Brain microvascular endothelial cell (primary cell): ENCODE data around the gene NLRC5.

ENCODE experiments used
- DNase-seq: peaks from one replicate; pipeline ENCODE4 v3.0.0-alpha.2; 2020
- H3K27ac ChIP-seq: fragments of 250-450 bp; sonication (Bioruptor Pico); 2 replicates; pipeline ENCODE4 v1.5.1; 2020; ENCODE audit warnings: mild to moderate bottlenecking, moderate library complexity
- H3K27me3 ChIP-seq: fragments of 250-450 bp; sonication (Bioruptor Pico); replicated peaks from 2 replicates; pipeline ENCODE4 v1.5.1; 2020; ENCODE audit warnings: mild to moderate bottlenecking
- H3K36me3 ChIP-seq: fragments of 250-450 bp; sonication (Bioruptor Pico); replicated peaks from 2 replicates; pipeline ENCODE4 v1.5.1; 2020; ENCODE audit warnings: mild to moderate bottlenecking
- H3K4me3 ChIP-seq: 2 replicates; pipeline ENCODE4 v1.5.1; 2011; ENCODE audit warnings: low read depth, mild to moderate bottlenecking, control low read depth, low read length, moderate library complexity
- in situ Hi-C: cut with HindIII; loops from 2 replicates; pipeline ENCODE4 v1.10.0; 2017; ENCODE audit warnings: low sequenced_read_pairs, low pct_ligation_motif_present
- TF ChIP-seq, protein P1 (sequence below): IDR thresholded peaks from 2 replicates; pipeline ENCODE4 v1.5.1; 2011; ENCODE audit warnings: low read depth, mild to moderate bottlenecking, moderate library complexity, low read length, control low read depth, inconsistent platforms; ENCODE audit errors: missing control alignments

The NLRC5 gene

GRCh38 chr16:57111420-57111819, 122.1 kb downstream of the NLRC5 start:
- Histone ChIP-seq H3K27me3 (no peaks in the 10 kb centered on the region), H3K27ac (no peak overlapping the region), H3K4me3 (no peak overlapping the region), H3K36me3 (no peaks in the 10 kb centered on the region)
- DNase-seq = no peak
- TF ChIP-seq, protein P1, sequence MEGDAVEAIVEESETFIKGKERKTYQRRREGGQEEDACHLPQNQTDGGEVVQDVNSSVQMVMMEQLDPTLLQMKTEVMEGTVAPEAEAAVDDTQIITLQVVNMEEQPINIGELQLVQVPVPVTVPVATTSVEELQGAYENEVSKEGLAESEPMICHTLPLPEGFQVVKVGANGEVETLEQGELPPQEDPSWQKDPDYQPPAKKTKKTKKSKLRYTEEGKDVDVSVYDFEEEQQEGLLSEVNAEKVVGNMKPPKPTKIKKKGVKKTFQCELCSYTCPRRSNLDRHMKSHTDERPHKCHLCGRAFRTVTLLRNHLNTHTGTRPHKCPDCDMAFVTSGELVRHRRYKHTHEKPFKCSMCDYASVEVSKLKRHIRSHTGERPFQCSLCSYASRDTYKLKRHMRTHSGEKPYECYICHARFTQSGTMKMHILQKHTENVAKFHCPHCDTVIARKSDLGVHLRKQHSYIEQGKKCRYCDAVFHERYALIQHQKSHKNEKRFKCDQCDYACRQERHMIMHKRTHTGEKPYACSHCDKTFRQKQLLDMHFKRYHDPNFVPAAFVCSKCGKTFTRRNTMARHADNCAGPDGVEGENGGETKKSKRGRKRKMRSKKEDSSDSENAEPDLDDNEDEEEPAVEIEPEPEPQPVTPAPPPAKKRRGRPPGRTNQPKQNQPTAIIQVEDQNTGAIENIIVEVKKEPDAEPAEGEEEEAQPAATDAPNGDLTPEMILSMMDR = no peak
- in situ Hi-C loops = no loop called here

GRCh38 chr16:57112403-57113041, 123.2 kb downstream of the NLRC5 start:
- Histone ChIP-seq H3K36me3 (no peaks in the 10 kb centered on the region), H3K4me3 (no peak overlapping the region), H3K27ac (no peak overlapping the region), H3K27me3 (no peaks in the 10 kb centered on the region)
- no peak for DNase-seq
- TF ChIP-seq, protein P1 = no peak
- in situ Hi-C loops = no loop called here

DNA sequence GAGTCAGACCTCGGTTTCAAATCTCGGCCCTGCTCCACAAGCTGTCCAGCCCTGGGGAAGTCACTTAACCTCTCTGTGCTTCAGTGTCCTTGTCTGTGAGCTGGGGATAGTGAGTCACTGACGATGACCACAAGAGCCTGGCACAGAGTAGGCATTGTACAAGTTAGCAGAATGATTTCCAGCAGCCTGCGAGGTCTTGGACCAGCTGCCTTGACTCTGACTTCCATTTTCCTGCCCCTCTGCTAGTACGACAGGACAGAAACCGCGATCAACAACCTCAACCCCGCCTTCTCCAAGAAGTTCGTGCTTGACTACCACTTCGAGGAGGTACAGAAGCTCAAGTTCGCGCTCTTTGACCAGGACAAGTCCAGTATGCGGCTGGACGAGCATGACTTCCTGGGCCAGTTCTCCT, 123.7 kb downstream of the NLRC5 start:
- peak; percentile 22 for DNase-seq
- TF ChIP-seq, protein P1 = no peak
- no peak overlapping the region for H3K4me3 ChIP-seq
- H3K27me3 ChIP-seq = no peaks in the 10 kb centered on the region
- no peaks in the 10 kb centered on the region for H3K36me3 ChIP-seq
- in situ Hi-C loops = no loop called here
- no peak overlapping the region for H3K27ac ChIP-seq

GRCh38 chr16:57113664-57114063, 124.3 kb downstream of the NLRC5 start:
- TF ChIP-seq, protein P1 = no peak
- H3K36me3 ChIP-seq = no peaks in the 10 kb centered on the region
- no peak for DNase-seq
- H3K27me3 ChIP-seq = no peaks in the 10 kb centered on the region
- in situ Hi-C loops = no loop called here
- no peak overlapping the region for H3K27ac ChIP-seq
- no peak overlapping the region for H3K4me3 ChIP-seq

DNA sequence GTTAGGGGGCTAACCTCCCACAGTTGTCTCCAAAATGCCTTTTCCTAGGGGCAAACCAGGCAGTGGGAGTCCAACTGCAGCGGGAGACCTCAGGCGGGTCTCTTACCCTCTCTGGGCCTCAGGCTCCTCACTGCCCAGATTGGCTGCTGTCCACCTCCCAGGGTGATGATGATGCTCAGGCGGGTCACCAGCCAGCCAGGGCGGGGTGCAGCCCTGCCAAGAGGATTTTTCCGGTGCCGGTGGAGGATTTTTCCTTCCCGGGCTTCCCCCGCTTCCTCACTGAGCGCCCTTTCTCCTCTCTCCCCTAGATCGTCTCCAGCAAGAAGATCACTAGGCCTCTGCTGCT, 125.8 kb downstream of the NLRC5 start:
- H3K36me3 ChIP-seq = no peaks in the 10 kb centered on the region
- no peak overlapping the region for H3K27ac ChIP-seq
- no peak overlapping the region for H3K4me3 ChIP-seq
- H3K27me3 ChIP-seq = no peaks in the 10 kb centered on the region
- in situ Hi-C loops = no loop called here
- TF ChIP-seq, protein P1 = no peak
- no peak for DNase-seq
